ENCODE measurements around the gene HMG20A.

DNA sequence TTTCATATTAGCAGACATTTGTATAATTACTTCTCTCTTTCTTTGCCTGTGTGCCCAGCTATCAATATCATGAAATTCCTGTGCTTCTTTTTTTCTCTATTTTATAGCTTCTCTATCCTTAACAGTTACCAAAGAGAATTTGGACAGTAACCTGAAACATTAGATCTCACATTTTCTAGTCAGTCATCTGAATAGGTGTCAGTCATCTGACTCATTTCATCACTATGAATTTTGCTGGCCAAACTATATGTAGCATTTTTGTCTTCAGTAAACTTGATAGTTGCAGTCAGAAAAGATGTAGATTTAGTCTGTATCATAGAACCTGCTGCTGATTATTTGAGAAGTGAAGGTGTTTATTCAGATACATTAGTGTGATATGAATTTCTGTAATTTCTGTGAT, 52.6 kb downstream of the HMG20A start:
- TF ChIP-seq, protein P1, sequence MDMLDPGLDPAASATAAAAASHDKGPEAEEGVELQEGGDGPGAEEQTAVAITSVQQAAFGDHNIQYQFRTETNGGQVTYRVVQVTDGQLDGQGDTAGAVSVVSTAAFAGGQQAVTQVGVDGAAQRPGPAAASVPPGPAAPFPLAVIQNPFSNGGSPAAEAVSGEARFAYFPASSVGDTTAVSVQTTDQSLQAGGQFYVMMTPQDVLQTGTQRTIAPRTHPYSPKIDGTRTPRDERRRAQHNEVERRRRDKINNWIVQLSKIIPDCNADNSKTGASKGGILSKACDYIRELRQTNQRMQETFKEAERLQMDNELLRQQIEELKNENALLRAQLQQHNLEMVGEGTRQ (CRISPR knock-in tag; IDR thresholded peaks at IDR 0.05): no peak
- TF ChIP-seq FOXK1 (CRISPR knock-in tag; IDR thresholded peaks at IDR 0.05) (no peak), FOXP1 (CRISPR knock-in tag; IDR thresholded peaks at IDR 0.05; ENCODE audit: borderline replicate concordance) (no peak), SMAD4 (CRISPR knock-in tag; IDR thresholded peaks at IDR 0.05) (no peak)
- TF ChIP-seq, protein P2, sequence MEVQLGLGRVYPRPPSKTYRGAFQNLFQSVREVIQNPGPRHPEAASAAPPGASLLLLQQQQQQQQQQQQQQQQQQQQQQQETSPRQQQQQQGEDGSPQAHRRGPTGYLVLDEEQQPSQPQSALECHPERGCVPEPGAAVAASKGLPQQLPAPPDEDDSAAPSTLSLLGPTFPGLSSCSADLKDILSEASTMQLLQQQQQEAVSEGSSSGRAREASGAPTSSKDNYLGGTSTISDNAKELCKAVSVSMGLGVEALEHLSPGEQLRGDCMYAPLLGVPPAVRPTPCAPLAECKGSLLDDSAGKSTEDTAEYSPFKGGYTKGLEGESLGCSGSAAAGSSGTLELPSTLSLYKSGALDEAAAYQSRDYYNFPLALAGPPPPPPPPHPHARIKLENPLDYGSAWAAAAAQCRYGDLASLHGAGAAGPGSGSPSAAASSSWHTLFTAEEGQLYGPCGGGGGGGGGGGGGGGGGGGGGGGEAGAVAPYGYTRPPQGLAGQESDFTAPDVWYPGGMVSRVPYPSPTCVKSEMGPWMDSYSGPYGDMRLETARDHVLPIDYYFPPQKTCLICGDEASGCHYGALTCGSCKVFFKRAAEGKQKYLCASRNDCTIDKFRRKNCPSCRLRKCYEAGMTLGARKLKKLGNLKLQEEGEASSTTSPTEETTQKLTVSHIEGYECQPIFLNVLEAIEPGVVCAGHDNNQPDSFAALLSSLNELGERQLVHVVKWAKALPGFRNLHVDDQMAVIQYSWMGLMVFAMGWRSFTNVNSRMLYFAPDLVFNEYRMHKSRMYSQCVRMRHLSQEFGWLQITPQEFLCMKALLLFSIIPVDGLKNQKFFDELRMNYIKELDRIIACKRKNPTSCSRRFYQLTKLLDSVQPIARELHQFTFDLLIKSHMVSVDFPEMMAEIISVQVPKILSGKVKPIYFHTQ (CRISPR knock-in tag; IDR thresholded peaks at IDR 0.05): no peak
- TF ChIP-seq, protein P3, sequence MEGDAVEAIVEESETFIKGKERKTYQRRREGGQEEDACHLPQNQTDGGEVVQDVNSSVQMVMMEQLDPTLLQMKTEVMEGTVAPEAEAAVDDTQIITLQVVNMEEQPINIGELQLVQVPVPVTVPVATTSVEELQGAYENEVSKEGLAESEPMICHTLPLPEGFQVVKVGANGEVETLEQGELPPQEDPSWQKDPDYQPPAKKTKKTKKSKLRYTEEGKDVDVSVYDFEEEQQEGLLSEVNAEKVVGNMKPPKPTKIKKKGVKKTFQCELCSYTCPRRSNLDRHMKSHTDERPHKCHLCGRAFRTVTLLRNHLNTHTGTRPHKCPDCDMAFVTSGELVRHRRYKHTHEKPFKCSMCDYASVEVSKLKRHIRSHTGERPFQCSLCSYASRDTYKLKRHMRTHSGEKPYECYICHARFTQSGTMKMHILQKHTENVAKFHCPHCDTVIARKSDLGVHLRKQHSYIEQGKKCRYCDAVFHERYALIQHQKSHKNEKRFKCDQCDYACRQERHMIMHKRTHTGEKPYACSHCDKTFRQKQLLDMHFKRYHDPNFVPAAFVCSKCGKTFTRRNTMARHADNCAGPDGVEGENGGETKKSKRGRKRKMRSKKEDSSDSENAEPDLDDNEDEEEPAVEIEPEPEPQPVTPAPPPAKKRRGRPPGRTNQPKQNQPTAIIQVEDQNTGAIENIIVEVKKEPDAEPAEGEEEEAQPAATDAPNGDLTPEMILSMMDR (IDR thresholded peaks at IDR 0.05): no peak
- TF ChIP-seq, protein P4, sequence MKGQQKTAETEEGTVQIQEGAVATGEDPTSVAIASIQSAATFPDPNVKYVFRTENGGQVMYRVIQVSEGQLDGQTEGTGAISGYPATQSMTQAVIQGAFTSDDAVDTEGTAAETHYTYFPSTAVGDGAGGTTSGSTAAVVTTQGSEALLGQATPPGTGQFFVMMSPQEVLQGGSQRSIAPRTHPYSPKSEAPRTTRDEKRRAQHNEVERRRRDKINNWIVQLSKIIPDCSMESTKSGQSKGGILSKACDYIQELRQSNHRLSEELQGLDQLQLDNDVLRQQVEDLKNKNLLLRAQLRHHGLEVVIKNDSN (CRISPR knock-in tag; IDR thresholded peaks at IDR 0.05): no peak

Measured in WTC11 (cell line).